Astrocyte (in vitro differentiated cells and primary cell): ENCODE results near the gene AVP.

Source experiments
- CTCF ChIP-seq: IDR thresholded peaks from 2 replicates; pipeline ENCODE4 v1.5.1; 2011; ENCODE audit warnings: low read depth, mild to moderate bottlenecking, inconsistent platforms, low read length, moderate library complexity; ENCODE audit not compliant: insufficient read depth
- EZH2 ChIP-seq: IDR thresholded peaks from 2 replicates; pipeline ENCODE4 v1.6.1; 2012; ENCODE audit warnings: mild to moderate bottlenecking, low read length, inconsistent platforms; ENCODE audit not compliant: insufficient read depth

GRCh38 chr20:3100480-3100879 lies 16.0 kb upstream of the AVP start:
- TF ChIP-seq CTCF (no peak), EZH2 (no peak)
